H9 (cell line): ENCODE measurements around the gene OVOL1. TPM values are rescaled to one million over a fixed set of nuclear protein-coding genes. Genes with fewer than 3 reads are reported as not detected.

Experiments used
- DNase-seq: peaks from one replicate; pipeline ENCODE4 v3.0.0-alpha.2; 2017
- H2AFZ ChIP-seq: one replicate; pipeline ENCODE4 v1.6.1; 2013; ENCODE audit warnings: mild to moderate bottlenecking, low read length, control low read depth, moderate library complexity
- H2AK5ac ChIP-seq: 2 replicates; pipeline ENCODE4 v1.6.1; 2013; ENCODE audit warnings: low read length, control low read depth, mixed read lengths; ENCODE audit not compliant: insufficient read length
- H2BK120ac ChIP-seq: one replicate; pipeline ENCODE4 v1.6.1; 2013; ENCODE audit warnings: low read depth, mild to moderate bottlenecking, low read length, control low read depth, inconsistent platforms; ENCODE audit not compliant: poor library complexity, severe bottlenecking
- H2BK12ac ChIP-seq: 2 replicates; pipeline ENCODE4 v1.6.1; 2013; ENCODE audit warnings: low read length, control low read depth, mixed read lengths, low read depth; ENCODE audit not compliant: insufficient read length
- H2BK15ac ChIP-seq: 2 replicates; pipeline ENCODE4 v1.6.1; 2013; ENCODE audit warnings: low read depth, low read length, control low read depth
- H2BK20ac ChIP-seq: one replicate; pipeline ENCODE4 v1.6.1; 2013; ENCODE audit warnings: low read depth, mild to moderate bottlenecking, low read length, control low read depth, inconsistent platforms; ENCODE audit not compliant: poor library complexity, severe bottlenecking
- H2BK5ac ChIP-seq: 2 replicates; pipeline ENCODE4 v1.6.1; 2013; ENCODE audit warnings: low read length, control low read depth, mixed read lengths; ENCODE audit not compliant: insufficient read length
- H3K14ac ChIP-seq: 2 replicates; pipeline ENCODE4 v1.6.1; 2013; ENCODE audit warnings: low read length, control low read depth; ENCODE audit not compliant: insufficient read depth
- H3K18ac ChIP-seq: 2 replicates; pipeline ENCODE4 v1.6.1; 2013; ENCODE audit warnings: low read depth, mild to moderate bottlenecking, mixed read lengths, low read length, control low read depth; ENCODE audit not compliant: insufficient read length
- H3K23ac ChIP-seq: 2 replicates; pipeline ENCODE4 v1.6.1; 2013; ENCODE audit warnings: low read length, control low read depth, mixed read lengths, low read depth; ENCODE audit not compliant: insufficient read length
- H3K23me2 ChIP-seq: 2 replicates; pipeline ENCODE4 v1.6.1; 2013; ENCODE audit warnings: low read depth, mild to moderate bottlenecking, mixed read lengths, low read length, control low read depth; ENCODE audit not compliant: insufficient read length, poor library complexity, severe bottlenecking
- H3K27ac ChIP-seq: 2 replicates; pipeline ENCODE4 v1.5.1; 2013; ENCODE audit warnings: low read length, control low read depth, mixed read lengths, low read depth; ENCODE audit not compliant: insufficient read length
- H3K27me3 ChIP-seq: 2 replicates; pipeline ENCODE4 v1.6.1; 2013; ENCODE audit warnings: low read length, control low read depth, inconsistent platforms; ENCODE audit not compliant: insufficient read depth
- H3K4ac ChIP-seq: 2 replicates; pipeline ENCODE4 v1.6.1; 2013; ENCODE audit warnings: low read depth, mild to moderate bottlenecking, control low read depth, inconsistent platforms, low read length, moderate library complexity
- H3K4me1 ChIP-seq: 2 replicates; pipeline ENCODE4 v1.6.1; 2013; ENCODE audit warnings: low read length, control low read depth, inconsistent platforms; ENCODE audit not compliant: insufficient read depth
- H3K4me2 ChIP-seq: 2 replicates; pipeline ENCODE4 v1.6.1; 2013; ENCODE audit warnings: low read length, control low read depth, mixed read lengths; ENCODE audit not compliant: insufficient read length, insufficient read depth
- H3K56ac ChIP-seq: 2 replicates; pipeline ENCODE4 v1.6.1; 2013; ENCODE audit warnings: low read depth, mild to moderate bottlenecking, mixed read lengths, low read length, control low read depth; ENCODE audit not compliant: insufficient read length
- H3K79me1 ChIP-seq: 2 replicates; pipeline ENCODE4 v1.6.1; 2013; ENCODE audit warnings: low read depth, mild to moderate bottlenecking, moderate library complexity, low read length, control low read depth, inconsistent platforms; ENCODE audit not compliant: insufficient read depth, poor library complexity, severe bottlenecking
- H3K79me2 ChIP-seq: 2 replicates; pipeline ENCODE4 v1.6.1; 2013; ENCODE audit warnings: low read length, control low read depth, inconsistent platforms; ENCODE audit not compliant: insufficient read depth
- H3K9ac ChIP-seq: 2 replicates; pipeline ENCODE4 v1.6.1; 2013; ENCODE audit warnings: low read length, control low read depth, mixed read lengths; ENCODE audit not compliant: insufficient read length; ENCODE audit errors: extremely low read depth
- H3K9me3 ChIP-seq: one replicate; pipeline ENCODE4 v1.6.1; 2013; ENCODE audit warnings: low read depth, low read length, inconsistent platforms; ENCODE audit not compliant: control insufficient read depth
- H3T11ph ChIP-seq: one replicate; pipeline ENCODE4 v1.6.1; 2013; ENCODE audit warnings: mild to moderate bottlenecking, low read length, control low read depth, inconsistent platforms
- H4K20me1 ChIP-seq: one replicate; pipeline ENCODE4 v1.6.1; 2013; ENCODE audit not compliant: control insufficient read depth, insufficient read length, insufficient read depth
- H4K5ac ChIP-seq: 2 replicates; pipeline ENCODE4 v1.6.1; 2013; ENCODE audit warnings: low read depth, mild to moderate bottlenecking, mixed read lengths, low read length, control low read depth; ENCODE audit not compliant: insufficient read length
- H4K8ac ChIP-seq: replicated peaks from 2 replicates; pipeline ENCODE4 v1.6.1; 2013; ENCODE audit warnings: low read length, control low read depth, mixed read lengths, low read depth; ENCODE audit not compliant: insufficient read length
- H4K91ac ChIP-seq: 2 replicates; pipeline ENCODE4 v1.6.1; 2013; ENCODE audit warnings: low read depth, mild to moderate bottlenecking, moderate library complexity, mixed read lengths, low read length, control low read depth; ENCODE audit not compliant: insufficient read length
- H3K27ac Mint-ChIP-seq, 3 experiments: 2 replicates in 2 of 3; 3 replicates in 1 of 3; pipeline ENCODE4 v1.8.0; 2020 to 2021; ENCODE audit warnings: mixed read lengths in 3 of 3, mild to moderate bottlenecking in 1 of 3, moderate library complexity in 1 of 3
- H3K27me3 Mint-ChIP-seq: 2 replicates; pipeline ENCODE4 v1.8.0; 2021; ENCODE audit warnings: low read depth, mild to moderate bottlenecking, moderate library complexity, mixed read lengths
- H3K36me3 Mint-ChIP-seq, 3 experiments: 2 replicates in 2 of 3; 3 replicates in 1 of 3; pipeline ENCODE4 v1.8.0; 2020 to 2021; ENCODE audit warnings: low read depth in 3 of 3, mixed read lengths in 3 of 3; ENCODE audit not compliant: insufficient read depth in 1 of 3
- H3K4me1 Mint-ChIP-seq, 2 experiments: 2 replicates each; pipeline ENCODE4 v1.8.0; 2020; ENCODE audit warnings: mixed read lengths in 2 of 2
- H3K4me3 Mint-ChIP-seq, 2 experiments: 2 replicates in 1 of 2; 3 replicates in 1 of 2; pipeline ENCODE4 v1.8.0; 2020 to 2021; ENCODE audit warnings: mild to moderate bottlenecking in 2 of 2, mixed read lengths in 2 of 2, moderate library complexity in 1 of 2
- H3K9me3 Mint-ChIP-seq, 2 experiments: 2 replicates in 1 of 2; 3 replicates in 1 of 2; pipeline ENCODE4 v1.8.0; 2020; ENCODE audit warnings: mild to moderate bottlenecking in 2 of 2, mixed read lengths in 2 of 2, moderate library complexity in 1 of 2
- CTCF ChIP-seq: fragments of 200-600 bp; sonication (generic); conservative IDR thresholded peaks from 3 replicates; pipeline ENCODE4 v1.8.0; 2021; ENCODE audit warnings: antibody characterized with exemption, mild to moderate bottlenecking
- WGBS: extraction: QIAGEN DNeasy Blood & Tissue Kit; methylation state at CpG from one replicate; pipeline ENCODE4 v1.1.7; 2013; ENCODE audit warnings: missing lambda C conversion rate, low lambda C conversion rate, mixed read lengths; ENCODE audit not compliant: insufficient read length; ENCODE audit errors: extremely low coverage; 5-methylcytosine and 5-hydroxymethylcytosine counted together
- total RNA-seq: library from RNA; stranded (reverse); gene quantifications from 2 replicates; pipeline ENCODE4 v1.2.1, GENCODE V29; 2021

Gene OVOL1
- total RNA-seq, 1 experiment from 2014 or later: 5.1 TPM

GRCh38 chr11:65776196-65776595 is 10.7 kb upstream of the OVOL1 start:
- Histone ChIP-seq H3K79me2 (no peaks in the 10 kb centered on the region), H3K4ac (no peak overlapping the region), H3K56ac (no peak overlapping the region), H3K9me3 (no peaks in the 10 kb centered on the region), H3T11ph (no peak overlapping the region), H3K18ac (no peak overlapping the region), H3K9ac (no peak overlapping the region), H2BK12ac (no peak overlapping the region), H3K27ac (no peak overlapping the region), H3K4me2 (no peak overlapping the region), H3K4me1 (no peaks in the 10 kb centered on the region), H2AK5ac (no peak overlapping the region), H3K14ac (no peak overlapping the region), H2BK20ac (no peak overlapping the region), H4K8ac (no peak overlapping the region), H4K5ac (no peak overlapping the region), H3K79me1 (no peaks in the 10 kb centered on the region), H4K20me1 (no peaks in the 10 kb centered on the region), H3K23ac (no peak overlapping the region), H2AFZ (no peak overlapping the region), H3K27me3 (no peaks in the 10 kb centered on the region), H4K91ac (no peak overlapping the region), H2BK15ac (no peak overlapping the region), H3K23me2 (peaks cover 8% of the 10 kb centered on the region), H2BK5ac (no peak overlapping the region), H2BK120ac (no peak overlapping the region)
- no peak overlapping the region for H3K27ac Mint-ChIP-seq
- TF ChIP-seq CTCF: no peak
- no peak for DNase-seq
- H3K36me3 Mint-ChIP-seq: peaks cover 0 to 18% (median 8%) of the 10 kb centered on the region in 3 experiments; a peak in 4 of 7 replicates
- H3K4me1 Mint-ChIP-seq: no peaks in the 10 kb centered on the region; a peak in 1 of 4 replicates
- H3K9me3 Mint-ChIP-seq: peaks cover 0 to 2% of the 10 kb centered on the region in 2 experiments; a peak in 1 of 5 replicates
- H3K27me3 Mint-ChIP-seq: no peaks in the 10 kb centered on the region; the same call in none of the 2 replicates
- no CpG with 5 or more reads among the region's 8 CpGs for WGBS
- H3K4me3 Mint-ChIP-seq: no peak overlapping the region
